Measurements from ENCODE around the gene MKNK1.

Gene MKNK1

GRCh38 chr1:46547481-46548383, 56.3 kb downstream of the MKNK1 start:
- TF ChIP-seq CTCF (IDR thresholded peaks at IDR 0.05; ENCODE audit: insufficient read depth, low read length) (peak; percentile 24), GABPA (IDR thresholded peaks at IDR 0.05; ENCODE audit: low read depth) (no peak)
- no peak overlapping the region for H3K27ac ChIP-seq (replicated peaks)
- H3K27me3 ChIP-seq (ENCODE audit: insufficient read depth, poor library complexity, severe bottlenecking) = peaks cover 25% of the 10 kb centered on the region
- no peak overlapping the region for H3K4me3 ChIP-seq (replicated peaks; ENCODE audit: insufficient read depth, low read length)
- peak in 1 of 2 experiments; percentile 16 for DNase-seq (ENCODE audit: low read depth in 1 of 2, low spot score in 1 of 2)

DNA sequence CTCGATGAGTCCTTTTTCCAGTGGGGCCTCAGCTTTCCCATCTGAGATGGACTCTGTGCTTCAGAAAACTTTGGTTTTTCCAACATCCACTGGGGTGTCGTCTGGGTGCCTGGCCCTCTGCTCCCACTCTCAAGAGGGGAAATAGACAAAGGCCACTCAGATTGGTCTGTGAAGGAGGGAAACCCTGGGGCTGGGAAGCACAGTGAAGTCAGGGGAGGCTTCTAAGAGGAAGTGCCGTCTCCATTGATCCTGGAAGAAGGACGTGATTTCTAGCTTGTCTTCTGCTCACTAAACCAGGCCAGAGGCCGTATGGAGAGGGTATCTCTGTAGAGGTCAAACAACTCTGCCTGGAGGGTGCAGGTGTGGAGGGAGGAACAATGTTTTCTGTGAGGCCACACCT, 57.9 kb downstream of the MKNK1 start:
- DNase-seq (ENCODE audit: low read depth in 1 of 2, low spot score in 1 of 2) = no peak
- Histone ChIP-seq H3K27ac (replicated peaks) (no peak overlapping the region), H3K4me3 (replicated peaks; ENCODE audit: insufficient read depth, low read length) (no peak overlapping the region), H3K27me3 (ENCODE audit: insufficient read depth, poor library complexity, severe bottlenecking) (peaks cover 27% of the 10 kb centered on the region)
- peak; percentile 56; the same call in 1 of the 2 replicates for TF ChIP-seq SPI1 (IDR thresholded peaks at IDR 0.05; ENCODE audit: borderline replicate concordance, low read depth)
- no peak for TF ChIP-seq GABPA (IDR thresholded peaks at IDR 0.05; ENCODE audit: low read depth)

GRCh38 chr1:46545784-46546183, 58.3 kb downstream of the MKNK1 start:
- H3K4me3 ChIP-seq (replicated peaks; ENCODE audit: insufficient read depth, low read length) = no peak overlapping the region
- peaks cover 27% of the 10 kb centered on the region for H3K27me3 ChIP-seq (ENCODE audit: insufficient read depth, poor library complexity, severe bottlenecking)
- TF ChIP-seq SPI1 (IDR thresholded peaks at IDR 0.05; ENCODE audit: borderline replicate concordance, low read depth) (peak; percentile 78; the same call in 1 of the 2 replicates), POLR2AphosphoS5 (IDR thresholded peaks at IDR 0.05; ENCODE audit: low read depth) (no peak), CTCF (IDR thresholded peaks at IDR 0.05; ENCODE audit: insufficient read depth, low read length) (no peak)
- no peak overlapping the region for H3K27ac ChIP-seq (replicated peaks)
- DNase-seq (ENCODE audit: low read depth in 1 of 2, low spot score in 1 of 2) = peak in 1 of 2 experiments; percentile 21

DNA sequence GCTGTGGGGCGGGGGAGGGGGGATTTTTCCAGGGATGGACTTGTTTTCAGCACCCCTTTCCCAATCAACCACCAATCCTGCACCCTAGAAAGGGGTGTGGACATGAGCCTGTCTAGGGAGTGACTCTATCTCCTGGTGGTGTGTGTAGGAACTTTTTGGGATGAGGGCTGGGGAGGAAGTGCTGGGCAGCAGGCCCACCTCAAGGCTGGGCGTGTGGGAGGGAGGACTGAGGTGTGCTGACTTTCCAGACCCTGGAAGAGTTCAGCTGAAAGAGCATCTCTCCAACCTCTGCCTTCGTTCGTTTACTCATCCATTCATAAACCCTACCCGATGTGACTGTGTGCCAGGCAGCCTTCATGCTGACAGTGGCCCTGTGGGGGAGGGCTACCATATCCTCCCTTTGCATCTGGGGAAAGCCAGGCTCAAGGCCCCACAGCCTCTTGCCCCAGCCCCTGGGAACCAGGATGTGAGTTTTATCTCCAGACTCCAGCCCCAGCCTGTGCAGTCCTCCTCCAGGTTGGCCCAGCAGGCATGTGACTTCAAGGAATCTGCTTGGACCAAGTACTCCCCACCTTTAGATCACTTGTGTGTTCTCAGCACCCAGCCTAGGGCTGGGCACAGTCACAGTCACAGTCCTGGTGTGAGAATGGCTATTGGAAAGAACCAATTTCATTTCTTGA, 59.4 kb downstream of the MKNK1 start:
- H3K4me3 ChIP-seq (replicated peaks; ENCODE audit: insufficient read depth, low read length) = no peak overlapping the region
- H3K27me3 ChIP-seq (ENCODE audit: insufficient read depth, poor library complexity, severe bottlenecking) = peaks cover 27% of the 10 kb centered on the region

More for the DNA sequence above, 59.4 kb downstream of the MKNK1 start:
- no peak for DNase-seq (ENCODE audit: low read depth in 1 of 2, low spot score in 1 of 2)
- TF ChIP-seq GABPA (IDR thresholded peaks at IDR 0.05; ENCODE audit: low read depth) (no peak), SPI1 (IDR thresholded peaks at IDR 0.05; ENCODE audit: borderline replicate concordance, low read depth) (no peak), POLR2AphosphoS5 (IDR thresholded peaks at IDR 0.05; ENCODE audit: low read depth) (no peak), REST (IDR thresholded peaks at IDR 0.05; ENCODE audit: insufficient replicate concordance, low read depth) (no peak), CTCF (IDR thresholded peaks at IDR 0.05; ENCODE audit: insufficient read depth, low read length) (no peak)
- no peak overlapping the region for H3K27ac ChIP-seq (replicated peaks)

Measured in HL-60 (cell line).